ENCODE results near the gene MACROH2A2. TPM values are rescaled to one million over a fixed set of nuclear protein-coding genes. Genes with fewer than 3 reads are reported as not detected.

The MACROH2A2 gene
- total RNA-seq, 1 experiment from 2014 or later: 3.0 TPM

GRCh38 chr10:70146489-70147258 lies 94.0 kb downstream of the MACROH2A2 start, which contains the start of gene TYSND1:
TYSND1 (minus strand) TSS chr10:70146700; CDS start chr10:70146586, 114 bp downstream.
- H3K27me3 ChIP-seq (ENCODE audit: control insufficient read depth, insufficient read depth, low read length): no peaks in the 10 kb centered on the region
- H3K27ac ChIP-seq (ENCODE audit: low read length): peak within 1 kb of the TSS; percentile 89
- TF ChIP-seq POLR2AphosphoS5 (IDR thresholded peaks at IDR 0.05; ENCODE audit: low read depth, low read length) (peak; percentile 94), REST (IDR thresholded peaks at IDR 0.05; ENCODE audit: insufficient read depth in 1 of 2, low read depth in 2 of 2, low read length in 1 of 2) (no peak), CTCF (IDR thresholded peaks at IDR 0.05) (peak; percentile 92), SIN3A (IDR thresholded peaks at IDR 0.05; ENCODE audit: borderline replicate concordance, insufficient read depth, low read depth, low read length) (peak; percentile 89), TCF7L2 (IDR thresholded peaks at IDR 0.05; ENCODE audit: low read depth, low read length) (no peak)
- BruUV-seq (replicated peaks): no TSS peak
- H3K4me3 ChIP-seq (ENCODE audit: low read depth in 2 of 2, low read length in 2 of 2): peak within 1 kb of the TSS; percentile 69 to 85
- in situ Hi-C loops (cut with HindIII; ENCODE audit: low pct_unique_long_range_greater_than_20kb, low sequenced_read_pairs): no loop called here
- H3K4me1 ChIP-seq (ENCODE audit: control insufficient read depth, insufficient read depth, low read length): peaks cover 12% of the 10 kb centered on the region
- H3K9me3 ChIP-seq (ENCODE audit: control insufficient read depth, insufficient read depth, low read depth, low read length): no peaks in the 10 kb centered on the region
- peaks cover 10% of the 10 kb centered on the region for H3K36me3 ChIP-seq (ENCODE audit: control insufficient read depth, insufficient read depth, low read length)
- ChIA-PET CTCF (interaction anchor here (0.5 to 2.1 kb wide), 13 partner anchors 12 to 1511 kb away, joined by 3 to 18 read pairs (median 5); partner anchors contain the start of gene SAR1A), POLR2A (interaction anchor here (0.6 to 0.9 kb wide), 6 partner anchors 11 to 639 kb away, joined by 3 to 5 read pairs (median 4); partner anchors contain the start of gene SAR1A)
- intact Hi-C loops (cut with micrococcal nuclease; ENCODE audit: unreplicated experiment): no loop called here
- ATAC-seq (peak; percentile 87), DNase-seq (ENCODE audit: low read depth, low spot score) (peak; percentile 93)

- TF ChIP-seq REST (IDR thresholded peaks at IDR 0.05; ENCODE audit: insufficient read depth in 1 of 2, low read depth in 2 of 2, low read length in 1 of 2): no peak
- TF ChIP-seq CTCF (IDR thresholded peaks at IDR 0.05): no peak
- no peak for TF ChIP-seq SIN3A (IDR thresholded peaks at IDR 0.05; ENCODE audit: borderline replicate concordance, insufficient read depth, low read depth, low read length)
- intact Hi-C loops (cut with micrococcal nuclease; ENCODE audit: unreplicated experiment) (no loop called here), in situ Hi-C loops (cut with HindIII; ENCODE audit: low pct_unique_long_range_greater_than_20kb, low sequenced_read_pairs) (no loop called here)
- Histone ChIP-seq H3K4me3 (ENCODE audit: low read depth in 2 of 2, low read length in 2 of 2) (peak overlapping the region; percentile 69 to 85), H3K4me1 (ENCODE audit: control insufficient read depth, insufficient read depth, low read length) (peaks cover 12% of the 10 kb centered on the region), H3K36me3 (ENCODE audit: control insufficient read depth, insufficient read depth, low read length) (peaks cover 16% of the 10 kb centered on the region), H3K27ac (ENCODE audit: low read length) (peak overlapping the region; percentile 89), H3K9me3 (ENCODE audit: control insufficient read depth, insufficient read depth, low read depth, low read length) (no peaks in the 10 kb centered on the region), H3K27me3 (ENCODE audit: control insufficient read depth, insufficient read depth, low read length) (no peaks in the 10 kb centered on the region)
- POLR2A ChIA-PET: interaction anchor here (0.7 kb wide), 1 partner anchor 639 kb away, joined by 4 read pairs; no protein-coding TSS in a partner anchor
- CTCF ChIA-PET: interaction anchor here (0.5 to 2.1 kb wide), 4 partner anchors 11 to 107 kb away, joined by 4 to 18 read pairs (median 6); partner anchors contain the start of gene SAR1A
- DNase-seq (ENCODE audit: low read depth, low spot score) (no peak), ATAC-seq (no peak)
- TSS peak; percentile 94 for BruUV-seq (replicated peaks)
Measured at GRCh38 chr10:70147259-70147625, 94.6 kb downstream of the MACROH2A2 start.
